SIG-M5 (cell line): Measurements from ENCODE around the gene GABRR1.
"Not testable (repeated sequence)": the region's sequence is repeated elsewhere in the genome, so short reads cannot be mapped to it uniquely, and the experiment has no call there.

Source experiments
- DNase-seq: peaks from one replicate; lab custom pipeline; 2025; lab: John Stamatoyannopoulos, UW

GABRR1 gene

GRCh38 chr6:89160331-89161092 is 56.6 kb downstream of the GABRR1 start:
- DNase-seq = no peak

GRCh38 chr6:89154131-89154530 is 63.0 kb downstream of the GABRR1 start:
- DNase-seq = no peak

DNA sequence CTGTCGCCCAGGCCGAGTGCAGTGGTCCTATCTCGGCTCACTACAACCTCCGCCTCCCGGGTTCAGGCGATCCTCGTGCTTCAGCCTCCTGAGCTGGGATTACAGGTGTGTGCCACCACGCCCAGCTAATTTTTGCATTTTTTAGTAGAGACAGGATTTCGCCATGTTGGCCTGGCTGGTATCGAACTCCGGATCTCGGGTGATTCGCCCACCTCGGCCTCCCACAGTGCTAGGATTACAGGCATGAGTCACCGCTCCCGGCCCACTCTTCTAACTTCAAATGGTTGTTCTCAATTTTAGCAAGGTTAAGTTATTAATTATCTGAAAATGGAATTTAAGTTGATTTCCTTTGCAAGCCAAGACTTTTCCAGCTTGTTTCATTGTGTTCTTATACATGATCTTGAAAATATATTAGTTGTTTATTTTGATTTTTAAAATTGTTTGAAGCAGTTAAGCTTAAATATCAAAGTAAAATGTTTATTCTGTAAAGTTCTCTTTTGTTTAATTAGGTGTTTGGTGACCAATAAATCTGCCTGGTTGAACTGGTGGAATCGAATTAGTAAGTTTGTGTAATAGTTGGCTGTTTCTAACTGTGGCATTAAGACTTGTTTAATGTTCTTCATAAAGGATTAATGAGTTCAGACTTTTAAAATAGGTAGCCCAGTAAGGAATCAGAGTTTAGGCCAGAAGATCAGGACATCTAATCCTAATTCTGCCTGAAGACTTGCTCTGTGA is 69.0 kb downstream of the GABRR1 start:
- no peak for DNase-seq

GRCh38 chr6:89146718-89147700 is 70.1 kb downstream of the GABRR1 start:
- DNase-seq = no peak

GRCh38 chr6:89145956-89146717 is 71.0 kb downstream of the GABRR1 start, which contains the start of gene PM20D2:
TSS of gene PM20D2 (plus strand) at chr6:89146055. CDS start at chr6:89146145, 90 bp downstream.
- DNase-seq = no peak

DNA sequence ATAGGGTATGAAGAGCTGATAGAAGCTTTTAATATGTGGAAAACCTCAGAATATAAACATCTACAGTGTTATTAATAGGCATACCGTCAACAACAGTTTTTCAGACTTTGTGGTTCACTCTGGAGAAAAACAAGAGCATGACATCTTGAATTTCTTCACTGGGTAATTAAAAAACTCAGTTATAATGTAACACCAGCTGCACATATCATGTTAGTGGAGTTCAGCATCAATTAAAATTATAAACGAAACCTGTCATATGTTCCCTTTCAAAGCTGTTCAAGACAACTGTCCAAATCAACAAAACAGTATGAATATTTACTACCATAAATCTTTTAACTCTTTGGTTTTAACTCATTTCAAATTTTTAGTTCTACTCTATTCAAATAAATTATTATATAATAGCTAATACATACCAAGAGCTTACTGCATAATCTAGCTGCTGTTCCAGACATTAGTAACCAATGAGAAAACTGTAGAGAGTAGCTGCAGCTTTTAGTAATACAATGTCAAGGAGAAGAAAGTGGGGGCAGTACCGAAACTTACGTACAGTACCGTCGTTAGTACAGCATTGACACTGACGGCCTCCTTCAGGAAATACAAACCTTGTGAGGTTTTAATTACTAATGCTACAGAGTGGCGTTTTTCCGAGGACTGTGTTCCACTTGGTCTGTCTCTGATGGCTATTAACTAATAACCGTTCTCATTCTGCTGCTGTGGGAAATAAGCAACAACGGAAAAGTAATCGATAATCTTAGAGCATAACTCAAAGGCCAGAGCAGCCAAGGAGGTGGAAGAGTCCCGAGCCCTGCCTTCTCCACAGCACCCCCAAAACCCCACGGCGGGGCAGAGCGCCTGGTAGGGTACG is 71.8 kb downstream of the GABRR1 start:
- DNase-seq = peak; percentile 41

DNA sequence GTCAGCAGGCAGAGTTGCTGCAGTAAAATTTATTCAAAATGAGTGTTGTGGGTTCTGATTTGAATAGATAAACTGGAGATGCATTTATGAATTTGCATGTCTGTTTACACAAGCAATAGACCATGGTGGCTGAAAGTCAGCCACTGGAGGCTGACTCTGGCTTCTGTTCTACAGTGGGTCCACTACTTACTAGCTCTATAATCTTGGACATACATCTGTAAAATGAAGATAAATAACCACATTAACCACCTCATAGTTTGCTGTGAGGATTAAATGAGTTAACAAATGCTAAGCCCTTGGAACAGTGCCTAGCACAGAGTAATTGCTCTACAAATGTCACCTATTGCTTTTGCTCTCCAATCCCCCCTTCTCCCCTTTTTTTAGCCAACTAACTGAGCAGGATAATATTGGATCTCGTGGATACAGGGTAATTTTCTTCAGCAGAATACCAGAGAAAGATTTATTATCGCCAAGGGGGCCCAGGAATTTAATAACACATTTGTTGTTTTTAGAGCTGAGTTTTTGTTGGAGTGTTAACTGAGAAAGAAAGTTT is 72.7 kb downstream of the GABRR1 start:
- no peak for DNase-seq

- no peak for DNase-seq
Observed at GRCh38 chr6:89140347-89141156, 76.6 kb downstream of the GABRR1 start.

DNA sequence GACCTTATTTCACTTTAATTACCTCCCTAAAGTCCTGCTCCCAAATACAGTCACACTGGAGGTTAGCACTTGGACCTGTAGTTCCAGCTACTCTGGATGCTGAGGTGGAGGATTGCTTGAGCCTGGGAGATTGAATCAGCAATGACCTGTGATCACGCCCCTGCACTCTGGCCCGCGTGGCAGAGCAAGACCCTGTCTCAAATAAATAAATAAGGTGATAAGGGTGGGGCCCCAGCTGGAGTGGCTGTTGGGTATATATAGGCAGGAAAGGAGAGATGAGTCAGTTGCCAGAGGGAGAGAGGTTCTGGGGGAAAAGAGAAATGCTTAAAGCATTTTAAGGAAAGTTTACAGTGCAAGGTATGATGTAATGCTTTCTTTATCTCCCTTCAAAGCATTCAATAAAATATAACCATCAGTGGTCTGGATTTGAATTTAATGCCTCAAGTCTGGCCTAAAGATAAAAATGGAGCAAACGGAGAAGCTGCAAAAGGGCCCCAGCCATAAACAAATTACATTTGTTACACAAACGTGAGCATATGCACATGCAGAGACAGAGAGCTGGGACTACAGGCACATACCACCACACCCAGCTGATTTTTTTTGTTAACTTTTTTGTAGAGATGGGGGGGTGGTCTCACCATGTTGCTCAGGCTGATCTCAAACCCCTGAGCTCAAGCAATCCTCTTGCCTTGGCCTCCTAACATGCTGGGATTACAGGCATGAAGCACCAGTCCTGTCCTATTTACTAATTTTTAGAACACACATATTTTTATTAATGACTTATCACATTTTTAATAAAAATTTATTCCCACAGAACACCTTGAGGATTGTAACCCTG is 77.4 kb downstream of the GABRR1 start:
- no peak for DNase-seq

DNA sequence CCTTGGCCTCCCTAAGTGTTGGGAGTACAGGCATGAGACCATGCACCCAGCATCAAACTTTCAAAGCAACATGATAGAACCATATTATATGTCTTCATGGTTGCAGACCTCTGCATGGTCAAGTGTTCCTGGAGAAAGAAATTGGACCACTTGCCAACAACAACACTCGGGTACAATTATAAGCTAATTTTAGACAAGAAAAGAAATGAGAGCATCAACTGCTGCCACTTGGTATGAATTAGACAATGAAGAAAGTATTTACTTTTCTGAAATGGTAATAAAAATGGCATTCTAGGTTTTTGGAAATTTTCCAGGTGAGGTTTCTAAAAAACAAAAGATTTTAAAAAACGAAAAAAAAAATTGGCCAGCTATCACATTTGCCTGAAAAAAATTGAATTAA is 79.0 kb downstream of the GABRR1 start:
- DNase-seq = no peak

- DNase-seq = no peak
Observed at GRCh38 chr6:89134723-89135122, 82.4 kb downstream of the GABRR1 start.

- no peak for DNase-seq
Observed at GRCh38 chr6:89133981-89134380, 83.2 kb downstream of the GABRR1 start.

DNA sequence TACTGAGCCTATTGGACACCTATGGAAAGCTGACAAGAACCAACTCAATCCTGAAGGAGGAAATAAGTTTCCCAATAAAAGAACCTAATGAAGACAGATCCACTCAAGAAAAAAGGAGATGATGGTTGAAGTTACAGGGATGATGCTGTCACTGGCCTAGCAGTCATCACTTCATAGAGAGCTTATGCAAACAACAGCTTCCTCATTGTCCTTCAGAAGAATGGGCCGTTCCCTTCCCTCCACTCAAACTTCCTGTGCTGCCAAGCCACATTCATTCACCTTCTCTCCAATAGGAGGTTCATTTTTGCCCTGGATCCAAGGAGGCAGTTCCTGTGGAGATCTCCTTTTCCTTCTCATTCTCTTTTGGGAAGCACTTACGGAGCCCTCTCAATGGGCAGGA is 85.1 kb downstream of the GABRR1 start:
- DNase-seq = no peak

GRCh38 chr6:89131599-89131998 is 85.6 kb downstream of the GABRR1 start:
- no peak for DNase-seq

DNA sequence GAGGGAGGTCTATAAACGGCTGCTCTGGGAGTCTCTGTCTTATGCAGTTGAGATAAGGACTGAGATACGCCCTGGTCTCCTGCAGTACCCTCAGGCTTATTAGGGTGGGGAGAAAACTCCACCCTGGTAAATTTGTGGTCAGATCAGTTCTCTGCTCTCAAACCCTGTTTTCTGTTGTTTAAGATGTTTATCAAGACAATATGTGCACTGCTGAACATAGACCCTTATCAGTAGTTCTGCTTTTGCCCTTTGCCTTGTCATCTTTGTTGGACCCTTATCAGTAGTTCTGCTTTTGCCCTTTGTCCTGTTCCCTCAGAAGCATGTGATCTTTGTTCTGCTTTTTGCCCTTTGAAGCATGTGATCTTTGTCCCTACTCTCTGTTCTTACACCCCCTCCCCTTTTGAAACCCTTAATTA is 88.9 kb downstream of the GABRR1 start:
- not testable (repeated sequence) for DNase-seq
